HCT116 (cell line): Measurements from ENCODE around the gene CNTNAP2.

Source experiments
- CEBPB ChIP-seq: IDR thresholded peaks from 2 replicates; pipeline ENCODE4 v1.6.1; 2012; ENCODE audit warnings: low read depth
- CTCF ChIP-seq, 3 experiments: fragments of 200-600 bp in 1 of 3; sonication (generic) in 1 of 3; IDR thresholded peaks in 2 of 3; conservative IDR thresholded peaks in 1 of 3; 2 replicates each; pipeline ENCODE4 v1.5.1; 2012 to 2017; ENCODE audit warnings: low read depth in 2 of 3, low read length in 2 of 3, antibody characterized with exemption in 1 of 3, borderline replicate concordance in 1 of 3, control low read depth in 1 of 3, mild to moderate bottlenecking in 1 of 3, mixed read lengths in 1 of 3, mixed run types in 1 of 3, moderate library complexity in 1 of 3; ENCODE audit not compliant: insufficient read depth in 1 of 3
- EGR1 ChIP-seq: IDR thresholded peaks from 2 replicates; pipeline ENCODE4 v1.6.1; 2012; ENCODE audit warnings: low read depth
- EZH2 ChIP-seq: fragments of 200-600 bp; sonication (generic); IDR thresholded peaks from 2 replicates; pipeline ENCODE4 v1.6.1; 2017; ENCODE audit warnings: antibody characterized with exemption, mixed run types
- JUND ChIP-seq: IDR thresholded peaks from 2 replicates; pipeline ENCODE4 v1.6.1; 2012
- POLR2A ChIP-seq: IDR thresholded peaks from 2 replicates; pipeline ENCODE4 v1.7.0; 2011; ENCODE audit warnings: borderline replicate concordance; ENCODE audit not compliant: insufficient read depth, insufficient read length; ENCODE audit errors: extremely low read depth
- POLR2AphosphoS5 ChIP-seq: IDR thresholded peaks from 2 replicates; pipeline ENCODE4 v1.6.1; 2011; ENCODE audit warnings: mild to moderate bottlenecking, low read depth, low read length, moderate library complexity
- REST ChIP-seq: IDR thresholded peaks from 2 replicates; pipeline ENCODE4 v1.6.1; 2012; ENCODE audit warnings: low read depth
- SIN3A ChIP-seq: IDR thresholded peaks from 2 replicates; pipeline ENCODE4 v1.6.1; 2012; ENCODE audit warnings: low read depth
- SP1 ChIP-seq: IDR thresholded peaks from 2 replicates; pipeline ENCODE4 v1.6.1; 2012; ENCODE audit warnings: low read depth
- SRF ChIP-seq: IDR thresholded peaks from 2 replicates; pipeline ENCODE4 v1.6.1; 2012; ENCODE audit warnings: low read depth
- YY1 ChIP-seq: IDR thresholded peaks from 2 replicates; pipeline ENCODE4 v1.6.1; 2011; ENCODE audit warnings: low read length, low read depth, moderate library complexity, mild to moderate bottlenecking; ENCODE audit not compliant: insufficient replicate concordance; ENCODE audit errors: extremely low read depth
- ZFX ChIP-seq: fragments of 450-650 bp; IDR thresholded peaks from 2 replicates; pipeline ENCODE4 v1.6.1; 2017
- TF ChIP-seq, protein P1 (sequence below): IDR thresholded peaks from 2 replicates; pipeline ENCODE4 v1.6.1; 2012

GRCh38 chr7:148374396-148375259, 2258.0 kb downstream of the CNTNAP2 start:
- TF ChIP-seq POLR2AphosphoS5, result no peak
- TF ChIP-seq CTCF (IDR thresholded peaks at IDR 0.05 in 2 of 3, conservative IDR thresholded peaks at IDR 0.05 in 1 of 3; ENCODE audit: borderline replicate concordance in 1 of 3, insufficient read depth in 1 of 3, low read depth in 2 of 3, low read length in 2 of 3), result no peak
- TF ChIP-seq CEBPB, result no peak
- TF ChIP-seq YY1, result no peak
- no peak for TF ChIP-seq REST
- no peak for TF ChIP-seq EZH2
- TF ChIP-seq, protein P1, sequence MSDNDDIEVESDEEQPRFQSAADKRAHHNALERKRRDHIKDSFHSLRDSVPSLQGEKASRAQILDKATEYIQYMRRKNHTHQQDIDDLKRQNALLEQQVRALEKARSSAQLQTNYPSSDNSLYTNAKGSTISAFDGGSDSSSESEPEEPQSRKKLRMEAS, result no peak
- no peak for TF ChIP-seq SRF
- no peak for TF ChIP-seq SP1
- no peak for TF ChIP-seq POLR2A
- no peak for TF ChIP-seq ZFX
- no peak for TF ChIP-seq JUND
- no peak for TF ChIP-seq EGR1
- no peak for TF ChIP-seq SIN3A
